Stimulated activated CD4-positive, alpha-beta T cell treated with anti-CD3 and anti-CD28 coated beads, Interleukin-12 subunit alpha, Interleukin-12 subunit beta, amount 100 ng/mL, for 24 hours (primary cell): Measurements from ENCODE around the gene MYH14.

Source experiments
- DNase-seq, 2 experiments: peaks; one replicate each; pipeline ENCODE4 v3.0.0-alpha.2; 2020; ENCODE audit warnings: low read depth in 2 of 2

MYH14 gene

DNA sequence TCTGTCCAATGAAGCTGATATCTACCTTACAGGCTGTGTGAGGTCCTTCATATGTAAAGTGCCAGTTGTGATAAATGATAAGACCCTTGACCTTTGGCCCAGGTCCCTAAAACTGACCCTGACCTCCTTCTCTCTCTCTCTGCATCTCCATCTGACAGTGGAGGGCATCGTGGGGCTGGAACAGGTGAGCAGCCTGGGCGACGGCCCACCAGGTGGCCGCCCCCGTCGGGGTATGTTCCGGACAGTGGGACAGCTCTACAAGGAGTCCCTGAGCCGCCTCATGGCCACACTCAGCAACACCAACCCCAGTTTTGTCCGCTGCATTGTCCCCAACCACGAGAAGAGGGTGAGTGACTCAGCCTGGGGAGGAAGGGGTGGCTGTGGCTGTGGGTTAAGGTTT lies 53.7 kb downstream of the MYH14 start:
- DNase-seq, result no peak

DNA sequence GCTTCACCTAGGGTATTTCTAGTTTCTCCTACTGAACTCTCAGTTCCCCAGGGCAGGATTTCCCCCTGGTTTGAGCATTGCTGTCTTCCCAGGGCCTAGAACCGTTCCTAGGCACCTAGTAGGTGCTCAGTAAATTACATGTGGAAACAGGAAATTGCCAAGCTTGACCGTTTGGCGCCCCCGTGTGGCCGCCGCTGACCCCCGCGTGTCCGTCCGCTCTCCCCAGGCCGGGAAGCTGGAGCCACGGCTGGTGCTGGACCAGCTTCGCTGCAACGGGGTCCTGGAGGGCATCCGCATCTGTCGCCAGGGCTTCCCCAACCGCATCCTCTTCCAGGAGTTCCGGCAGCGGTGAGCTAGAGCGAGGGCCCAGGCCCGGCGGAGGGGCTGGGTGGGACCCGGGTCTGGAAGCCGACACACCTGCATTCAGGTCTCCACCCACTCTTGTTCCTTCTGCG lies 55.5 kb downstream of the MYH14 start:
- peak in 1 of 2 experiments; percentile 26 for DNase-seq

DNA sequence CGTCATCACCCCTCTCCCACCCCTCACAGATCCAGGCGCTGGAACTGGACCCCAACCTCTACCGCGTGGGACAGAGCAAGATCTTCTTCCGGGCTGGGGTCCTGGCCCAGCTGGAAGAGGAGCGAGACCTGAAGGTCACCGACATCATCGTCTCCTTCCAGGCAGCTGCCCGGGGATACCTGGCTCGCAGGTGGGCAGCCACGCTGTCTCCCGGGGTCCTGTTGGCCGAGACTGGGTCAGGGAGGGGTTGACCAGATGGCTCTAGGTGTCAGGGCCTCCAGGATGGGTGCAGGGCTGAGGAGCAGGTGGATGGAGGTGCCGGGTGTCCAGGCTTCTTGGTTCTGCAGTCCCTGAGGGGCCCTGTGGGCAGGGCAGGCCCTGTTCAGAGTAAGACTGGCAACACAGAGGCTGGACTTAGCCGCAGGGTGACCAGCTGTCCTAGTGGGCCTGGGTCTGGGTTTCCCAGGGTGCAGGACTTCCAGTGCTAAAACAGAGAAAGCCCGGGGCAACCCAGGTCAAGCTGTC lies 58.1 kb downstream of the MYH14 start:
- DNase-seq, result no peak

DNA sequence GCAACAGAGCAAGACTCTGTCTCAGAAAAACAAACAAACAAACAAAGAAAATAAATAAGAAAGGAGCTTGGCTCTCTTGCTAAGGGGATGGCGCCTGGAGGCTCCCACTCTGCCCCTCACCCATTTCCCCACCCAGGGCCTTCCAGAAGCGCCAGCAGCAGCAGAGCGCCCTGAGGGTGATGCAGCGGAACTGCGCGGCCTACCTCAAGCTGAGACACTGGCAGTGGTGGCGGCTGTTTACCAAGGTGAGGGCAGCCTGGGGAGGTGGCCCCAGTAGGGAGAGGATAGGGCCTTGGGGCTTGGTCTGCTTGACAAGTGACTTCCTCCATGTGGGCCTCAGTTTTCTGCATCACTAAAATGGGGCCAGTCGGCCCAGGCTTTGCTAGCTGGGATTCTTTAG lies 59.8 kb downstream of the MYH14 start:
- DNase-seq, result no peak

DNA sequence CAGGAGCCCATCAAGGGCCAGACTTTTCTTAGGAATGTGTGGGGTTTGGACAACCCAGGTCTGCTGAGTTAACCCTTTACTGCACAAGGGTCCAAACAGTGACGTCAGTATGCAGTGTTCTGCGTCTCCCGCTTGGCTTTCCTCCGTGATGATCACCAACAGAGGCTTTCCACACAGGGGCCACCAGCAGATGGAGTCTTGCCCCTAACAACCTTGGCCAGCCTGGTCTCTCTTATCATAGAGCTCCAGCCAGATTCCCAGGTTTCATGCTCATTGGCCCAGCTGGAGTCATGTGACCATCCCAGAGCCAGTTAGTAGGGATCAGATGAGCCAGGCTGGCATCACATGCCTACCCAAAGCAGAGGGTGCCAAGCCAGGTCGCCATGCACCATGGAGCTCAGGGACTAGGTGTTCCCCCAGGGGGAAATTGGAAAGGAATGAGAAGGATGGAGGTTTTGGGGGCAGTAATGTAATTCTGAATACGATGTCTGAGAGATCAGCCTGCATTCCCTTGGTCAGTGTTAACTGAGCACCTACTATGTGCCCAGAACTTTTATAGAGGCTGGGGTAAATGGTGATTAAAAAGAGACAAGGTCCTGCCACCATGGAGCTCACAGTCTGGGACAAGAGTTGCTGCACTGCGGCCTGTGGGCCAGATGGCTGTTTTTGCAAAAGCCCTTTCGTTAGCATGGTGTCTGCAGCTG lies 61.2 kb downstream of the MYH14 start:
- no peak for DNase-seq

DNA sequence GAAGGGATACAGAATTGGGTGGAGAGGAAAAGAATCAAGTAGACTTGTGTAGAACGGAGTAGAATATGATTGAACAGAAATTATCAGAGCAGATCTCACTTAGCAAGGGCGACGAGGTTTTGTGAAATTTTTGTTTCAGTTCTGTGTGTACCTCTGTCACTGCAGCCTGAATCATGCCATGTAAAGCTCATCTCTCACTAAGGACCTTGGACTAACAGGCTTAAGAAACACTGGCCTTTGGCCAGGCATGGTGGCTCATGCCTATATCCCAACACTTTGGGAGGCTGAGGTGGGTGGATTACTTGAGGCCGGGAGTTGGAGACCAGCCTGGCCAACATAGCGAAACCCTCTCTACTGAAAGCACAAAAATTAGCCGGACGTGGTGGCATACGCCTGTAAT lies 62.6 kb downstream of the MYH14 start:
- no peak for DNase-seq

DNA sequence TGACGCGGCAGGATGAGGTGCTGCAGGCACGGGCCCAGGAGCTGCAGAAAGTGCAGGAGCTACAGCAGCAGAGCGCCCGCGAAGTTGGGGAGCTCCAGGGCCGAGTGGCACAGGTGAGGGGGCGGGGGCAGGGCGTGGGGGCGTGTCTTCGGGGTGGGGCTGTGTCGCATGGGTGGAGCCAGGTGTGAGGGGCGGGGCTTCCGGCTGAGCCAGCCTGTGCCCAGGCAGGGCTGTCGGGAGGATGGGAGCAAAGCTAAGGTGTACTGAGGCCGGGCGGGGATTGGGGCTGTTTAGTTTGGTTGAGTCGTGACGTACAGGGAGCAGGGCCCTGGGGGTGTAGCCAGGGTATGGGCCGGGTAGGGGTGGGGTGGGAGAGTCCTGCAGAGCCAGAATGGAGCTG lies 63.5 kb downstream of the MYH14 start:
- peak in 1 of 2 experiments; percentile 40 for DNase-seq

DNA sequence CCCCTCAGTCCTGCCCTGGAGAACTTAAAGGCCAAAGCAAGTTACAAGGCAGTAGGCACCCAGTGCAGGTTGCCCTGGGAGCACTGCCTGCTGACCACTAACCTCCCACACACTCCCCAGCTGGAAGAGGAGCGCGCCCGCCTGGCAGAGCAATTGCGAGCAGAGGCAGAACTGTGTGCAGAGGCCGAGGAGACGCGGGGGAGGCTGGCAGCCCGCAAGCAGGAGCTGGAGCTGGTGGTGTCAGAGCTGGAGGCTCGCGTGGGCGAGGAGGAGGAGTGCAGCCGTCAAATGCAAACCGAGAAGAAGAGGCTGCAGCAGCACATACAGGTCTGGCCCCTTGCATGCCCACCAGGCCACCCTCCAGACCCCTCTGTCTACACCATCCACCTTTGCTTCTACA lies 64.6 kb downstream of the MYH14 start:
- no peak for DNase-seq

DNA sequence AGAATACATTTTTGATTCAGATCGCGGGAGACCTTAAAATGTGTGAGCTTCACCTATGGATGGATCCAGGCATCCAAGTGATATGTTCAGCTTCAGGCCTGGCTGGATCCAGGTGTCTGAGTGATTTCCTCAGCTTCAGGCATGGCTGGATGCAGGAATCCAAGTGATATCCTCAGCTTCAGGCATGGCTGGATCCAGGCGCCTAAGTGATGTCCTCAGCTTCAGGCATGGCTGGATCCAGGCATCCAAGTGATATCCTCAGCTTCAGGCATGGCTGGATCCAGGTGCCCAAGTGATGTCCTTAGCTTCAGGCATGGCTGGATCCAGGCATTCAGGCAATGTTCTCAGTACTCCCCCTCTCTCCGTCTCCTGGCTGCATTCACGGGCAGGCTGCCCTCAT lies 65.1 kb downstream of the MYH14 start:
- DNase-seq, result no peak

DNA sequence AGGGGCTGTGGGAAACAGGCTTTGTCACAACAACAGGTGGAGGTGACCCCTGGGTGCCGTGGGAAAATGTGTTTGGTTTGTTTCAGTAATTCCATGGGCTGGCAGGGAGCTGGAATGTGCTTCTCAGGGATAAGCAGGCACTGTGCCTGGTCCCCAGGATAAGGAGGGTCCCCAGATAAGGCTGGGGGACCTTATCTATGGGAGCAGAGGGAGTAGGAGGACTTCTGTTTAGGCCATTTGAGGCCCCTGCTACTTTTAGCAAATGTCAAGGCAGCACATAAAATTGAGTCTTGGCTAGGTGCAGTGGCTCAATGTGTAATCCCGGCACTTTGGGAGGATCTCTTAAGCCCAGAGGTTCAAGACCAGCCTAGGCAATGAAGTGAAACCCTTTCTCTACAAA lies 66.2 kb downstream of the MYH14 start:
- no peak for DNase-seq

DNA sequence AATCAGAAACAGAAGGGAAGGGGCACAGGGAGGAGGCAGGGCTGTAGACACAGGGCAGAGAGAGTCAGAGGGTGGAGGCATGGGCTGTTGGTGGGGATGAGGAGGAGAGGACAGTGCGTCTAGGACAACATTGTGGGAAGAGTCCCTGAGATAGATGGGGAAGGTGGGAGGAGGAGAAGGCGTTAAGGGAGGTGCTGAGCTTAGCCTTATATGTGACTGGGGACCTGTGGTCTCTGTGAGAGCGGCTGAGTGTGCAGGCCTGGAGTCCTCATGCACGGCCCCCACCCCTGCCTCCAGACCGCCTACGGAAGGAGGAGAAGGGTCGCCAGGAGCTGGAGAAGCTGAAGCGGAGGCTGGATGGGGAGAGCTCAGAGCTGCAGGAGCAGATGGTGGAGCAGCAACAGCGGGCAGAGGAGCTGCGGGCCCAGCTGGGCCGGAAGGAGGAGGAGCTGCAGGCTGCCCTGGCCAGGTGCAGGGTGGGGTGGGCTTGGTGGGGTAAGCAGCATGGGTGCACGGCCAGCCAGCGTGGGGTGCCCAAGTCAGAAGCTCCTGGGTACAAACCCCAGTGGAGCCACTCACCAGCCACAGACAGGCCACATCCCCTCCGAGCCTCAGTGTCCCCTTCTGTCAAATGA lies 69.0 kb downstream of the MYH14 start:
- DNase-seq, result no peak

DNA sequence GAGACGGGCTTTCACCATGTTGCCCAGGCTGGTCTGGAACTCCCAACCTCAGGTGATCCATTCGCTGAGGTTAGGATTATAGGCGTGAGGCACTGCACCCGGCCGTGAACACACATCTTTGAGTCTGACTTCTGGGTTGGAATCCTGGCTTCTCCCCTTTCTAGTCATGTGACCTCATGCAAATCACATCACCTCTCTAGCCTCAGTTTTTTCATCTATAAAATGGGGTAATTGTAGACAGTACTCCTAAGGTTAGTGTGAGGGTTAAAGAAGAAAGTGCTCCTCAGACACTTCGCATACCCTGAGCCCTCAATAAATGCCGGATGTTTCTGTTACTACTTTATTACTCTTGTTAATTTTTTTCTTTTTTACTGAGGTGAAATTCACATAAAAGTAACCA lies 70.4 kb downstream of the MYH14 start:
- DNase-seq, result no peak

DNA sequence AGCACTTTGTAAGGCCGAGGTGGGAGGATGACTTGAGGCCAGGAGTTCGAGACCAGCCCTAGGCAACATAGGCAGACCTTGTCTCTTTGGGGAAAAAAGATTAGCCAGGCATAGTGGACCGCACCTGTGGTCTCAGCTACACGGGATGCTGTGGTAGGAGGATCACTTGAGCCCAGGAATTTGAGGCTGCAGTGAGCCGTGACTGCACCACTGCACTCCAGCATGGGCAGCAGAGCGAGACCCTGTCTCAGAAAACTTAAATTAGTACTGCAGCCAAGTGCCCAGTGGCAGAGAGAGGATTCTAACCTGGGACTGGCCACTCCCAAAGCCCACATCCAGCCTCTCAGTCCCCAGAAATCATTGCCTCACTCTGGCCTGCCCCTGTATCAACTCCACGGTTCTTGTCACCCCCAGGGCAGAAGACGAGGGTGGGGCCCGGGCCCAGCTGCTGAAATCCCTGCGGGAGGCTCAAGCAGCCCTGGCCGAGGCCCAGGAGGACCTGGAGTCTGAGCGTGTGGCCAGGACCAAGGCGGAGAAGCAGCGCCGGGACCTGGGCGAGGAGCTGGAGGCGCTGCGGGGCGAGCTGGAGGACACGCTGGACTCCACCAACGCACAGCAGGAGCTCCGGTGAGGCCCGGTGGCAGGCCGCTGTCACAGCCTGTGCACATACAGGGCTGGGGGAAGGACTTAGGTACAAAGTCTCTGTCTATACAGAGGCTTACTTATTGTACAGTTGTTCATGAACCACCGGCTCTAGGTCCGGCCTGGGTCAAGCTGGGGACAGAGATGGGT lies 72.4 kb downstream of the MYH14 start:
- no peak for DNase-seq

DNA sequence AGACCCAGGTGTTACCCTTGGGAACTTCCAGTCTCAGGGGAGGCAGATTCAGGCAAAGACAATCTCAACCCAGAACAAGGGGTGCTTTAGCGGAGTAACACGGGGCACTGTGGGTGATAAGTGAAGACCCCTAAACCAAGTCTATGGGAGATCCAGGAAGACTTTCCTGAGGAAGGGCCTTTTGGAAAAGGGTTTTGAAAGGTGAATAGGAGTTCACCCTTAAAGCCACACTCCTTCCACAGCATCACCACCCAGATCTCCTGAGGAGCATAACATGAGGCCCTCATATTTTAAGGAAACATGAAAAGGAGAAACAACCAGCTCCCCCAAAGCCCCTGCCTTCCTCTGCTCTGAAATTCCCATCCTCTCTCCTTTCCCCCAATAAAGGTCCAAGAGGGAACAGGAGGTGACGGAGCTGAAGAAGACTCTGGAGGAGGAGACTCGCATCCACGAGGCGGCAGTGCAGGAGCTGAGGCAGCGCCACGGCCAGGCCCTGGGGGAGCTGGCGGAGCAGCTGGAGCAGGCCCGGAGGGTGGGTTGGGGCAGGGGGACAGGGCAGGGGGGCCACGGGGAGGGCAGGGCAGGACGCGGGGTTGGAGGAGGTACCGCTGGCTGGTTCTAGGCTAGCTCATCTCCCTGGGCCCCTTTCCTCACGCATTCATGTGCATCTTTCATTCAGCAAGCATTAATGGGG lies 73.1 kb downstream of the MYH14 start:
- DNase-seq, result no peak

DNA sequence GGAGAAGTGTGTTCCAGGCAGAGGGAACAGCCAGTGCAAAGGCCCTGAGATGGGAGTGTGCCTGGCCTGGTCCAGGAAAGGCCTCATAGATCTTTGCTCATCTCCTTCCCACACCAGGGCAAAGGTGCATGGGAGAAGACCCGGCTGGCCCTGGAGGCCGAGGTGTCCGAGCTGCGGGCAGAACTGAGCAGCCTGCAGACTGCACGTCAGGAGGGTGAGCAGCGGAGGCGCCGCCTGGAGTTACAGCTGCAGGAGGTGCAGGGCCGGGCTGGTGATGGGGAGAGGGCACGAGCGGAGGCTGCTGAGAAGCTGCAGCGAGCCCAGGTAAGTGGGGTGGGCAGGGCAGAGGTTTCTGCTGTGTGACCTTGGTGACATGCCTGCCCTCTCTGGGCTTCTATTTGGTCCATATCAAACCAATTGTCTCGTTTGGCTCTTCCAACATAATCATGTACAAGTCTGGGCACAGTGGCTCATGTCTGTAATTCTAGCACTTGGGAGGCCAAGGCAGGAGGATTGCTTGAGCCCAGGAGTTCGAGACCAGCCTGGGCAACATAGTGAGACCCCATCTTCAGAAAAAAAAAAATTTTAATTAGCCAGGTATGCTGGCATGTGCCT lies 74.7 kb downstream of the MYH14 start:
- no peak for DNase-seq

DNA sequence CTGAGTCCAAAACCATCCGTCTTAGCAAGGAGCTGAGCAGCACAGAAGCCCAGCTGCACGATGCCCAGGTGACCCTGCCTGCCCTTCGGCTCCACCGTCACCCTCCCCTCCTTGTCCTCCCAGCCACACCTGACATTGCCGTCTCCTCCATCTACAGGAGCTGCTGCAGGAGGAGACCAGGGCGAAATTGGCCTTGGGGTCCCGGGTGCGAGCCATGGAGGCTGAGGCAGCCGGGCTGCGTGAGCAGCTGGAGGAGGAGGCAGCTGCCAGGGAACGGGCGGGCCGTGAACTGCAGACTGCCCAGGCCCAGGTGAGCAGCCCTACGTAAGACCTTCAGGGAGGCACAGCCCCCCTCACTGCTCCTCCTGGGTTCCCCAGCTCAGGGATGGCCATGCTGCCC lies 76.7 kb downstream of the MYH14 start:
- DNase-seq, result no peak

DNA sequence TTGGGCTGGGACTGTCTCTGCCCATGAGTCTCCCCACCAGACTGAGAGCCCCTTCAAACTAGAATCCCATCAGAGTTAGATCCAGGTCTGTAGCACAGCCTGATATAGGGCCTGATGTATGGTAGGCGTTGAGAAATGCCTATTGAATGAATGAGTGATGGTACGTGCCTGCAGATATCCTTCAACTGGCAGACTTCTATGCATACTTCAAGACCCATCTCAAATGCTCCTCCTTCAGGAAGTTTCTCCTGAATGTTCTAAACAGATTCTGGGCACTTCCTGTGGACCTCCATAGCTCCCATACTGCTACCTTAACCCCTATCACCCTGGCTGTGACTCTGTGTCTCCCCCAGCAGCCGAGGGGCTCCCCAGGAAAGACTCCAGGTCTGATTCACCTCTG lies 77.6 kb downstream of the MYH14 start:
- no peak for DNase-seq

DNA sequence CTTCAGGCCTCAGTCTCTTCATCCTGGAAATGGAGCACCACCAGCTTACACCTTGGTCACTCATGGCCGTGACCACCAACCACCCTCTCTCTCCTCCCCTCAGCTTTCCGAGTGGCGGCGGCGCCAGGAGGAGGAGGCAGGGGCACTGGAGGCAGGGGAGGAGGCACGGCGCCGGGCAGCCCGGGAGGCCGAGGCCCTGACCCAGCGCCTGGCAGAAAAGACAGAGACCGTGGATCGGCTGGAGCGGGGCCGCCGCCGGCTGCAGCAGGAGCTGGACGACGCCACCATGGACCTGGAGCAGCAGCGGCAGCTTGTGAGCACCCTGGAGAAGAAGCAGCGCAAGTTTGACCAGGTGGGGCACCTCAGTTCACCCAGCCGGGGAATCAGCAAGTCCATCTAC lies 78.1 kb downstream of the MYH14 start:
- DNase-seq, result no peak

DNA sequence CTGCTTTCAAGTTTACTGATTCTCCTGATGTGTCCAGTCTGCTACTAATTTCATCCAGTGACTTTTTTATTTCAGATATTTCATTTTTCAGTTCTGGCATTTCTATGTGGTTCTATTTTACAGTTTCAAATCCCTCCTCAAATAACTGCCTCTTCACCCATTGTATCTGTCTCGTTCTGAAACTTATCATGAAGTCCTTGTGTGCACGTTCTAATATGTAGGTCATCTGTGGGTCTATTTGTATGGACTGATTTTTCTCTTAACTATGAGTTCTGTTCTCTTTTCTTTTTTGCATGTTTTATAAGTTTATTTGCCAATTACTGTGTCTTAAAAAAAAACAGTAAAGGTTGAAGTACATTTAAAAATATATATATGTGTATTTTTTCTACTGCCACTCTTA lies 82.4 kb downstream of the MYH14 start:
- no peak for DNase-seq

DNA sequence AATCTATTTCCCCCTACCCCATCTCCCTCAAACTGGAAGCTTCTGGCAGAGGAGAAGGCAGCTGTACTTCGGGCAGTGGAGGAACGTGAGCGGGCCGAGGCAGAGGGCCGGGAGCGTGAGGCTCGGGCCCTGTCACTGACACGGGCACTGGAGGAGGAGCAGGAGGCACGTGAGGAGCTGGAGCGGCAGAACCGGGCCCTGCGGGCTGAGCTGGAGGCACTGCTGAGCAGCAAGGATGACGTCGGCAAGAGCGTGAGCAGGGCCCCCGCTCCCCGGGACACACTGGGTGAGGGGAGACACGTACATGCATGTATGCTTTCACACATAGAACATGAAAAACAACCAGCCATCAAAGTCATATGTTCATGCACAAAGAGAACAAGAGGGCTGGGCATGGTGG lies 83.0 kb downstream of the MYH14 start:
- DNase-seq, result no peak

DNA sequence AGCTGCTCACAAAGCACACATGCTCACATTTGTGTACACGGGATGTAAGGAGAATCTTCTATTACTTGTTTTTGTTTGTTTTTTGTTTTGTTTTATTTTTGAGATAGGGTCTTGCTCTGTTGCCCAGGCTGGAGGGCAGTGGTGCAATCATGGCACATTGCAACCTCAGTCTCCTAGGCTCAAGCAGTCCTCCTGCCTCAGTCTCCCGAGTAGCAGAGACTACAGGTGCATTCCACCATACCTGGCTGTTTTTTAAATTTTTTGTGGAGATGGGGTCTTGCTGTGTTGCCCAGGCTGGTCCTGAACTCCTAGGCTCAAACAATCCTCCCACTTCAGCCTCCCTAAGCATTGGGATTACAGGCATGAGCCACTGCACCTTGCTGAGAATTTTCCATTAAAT lies 83.9 kb downstream of the MYH14 start:
- DNase-seq, result no peak

DNA sequence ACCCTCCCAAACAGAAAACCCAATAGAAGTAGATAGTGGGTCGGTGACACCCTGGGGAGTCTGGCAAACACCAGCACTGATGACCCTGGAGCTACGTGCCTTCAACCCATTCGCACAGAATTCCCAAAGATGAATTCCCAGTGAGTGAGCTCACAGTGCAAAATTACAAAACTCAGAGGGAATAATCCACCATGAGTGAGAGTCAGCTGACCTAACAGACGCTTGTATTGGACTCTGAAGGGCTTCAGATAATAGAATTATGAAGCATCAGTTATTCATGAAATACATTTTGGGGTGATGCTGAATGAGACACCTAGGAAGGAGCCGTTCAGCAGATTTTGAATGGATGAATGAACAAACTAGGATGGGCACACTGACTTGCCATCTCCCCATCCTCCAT lies 85.5 kb downstream of the MYH14 start:
- DNase-seq, result no peak
